Measurements from ENCODE around the gene LPAR6. TPM values are rescaled to one million over a fixed set of nuclear protein-coding genes. Genes with fewer than 3 reads are reported as not detected.
A peak's percentile ranks its signal among the peaks of the same experiment; 100 is the strongest.

Gene LPAR6
- total RNA-seq, 2 donors from 2014 or later = 24.8 to 46.6 TPM

- no peaks in the 10 kb centered on the region for H3K36me3 ChIP-seq
- DNase-seq (ENCODE audit: low spot score) = no peak
- peaks cover 2% of the 10 kb centered on the region for H3K9me3 ChIP-seq
- ATAC-seq (ENCODE audit: insufficient number of reproducible peaks, low FRiP score, low read depth) = peak; percentile 73
- peak overlapping the region; percentile 78 to 84 for H3K27ac ChIP-seq
- H3K4me3 ChIP-seq = peak overlapping the region; percentile 21
- TF ChIP-seq, protein P1, sequence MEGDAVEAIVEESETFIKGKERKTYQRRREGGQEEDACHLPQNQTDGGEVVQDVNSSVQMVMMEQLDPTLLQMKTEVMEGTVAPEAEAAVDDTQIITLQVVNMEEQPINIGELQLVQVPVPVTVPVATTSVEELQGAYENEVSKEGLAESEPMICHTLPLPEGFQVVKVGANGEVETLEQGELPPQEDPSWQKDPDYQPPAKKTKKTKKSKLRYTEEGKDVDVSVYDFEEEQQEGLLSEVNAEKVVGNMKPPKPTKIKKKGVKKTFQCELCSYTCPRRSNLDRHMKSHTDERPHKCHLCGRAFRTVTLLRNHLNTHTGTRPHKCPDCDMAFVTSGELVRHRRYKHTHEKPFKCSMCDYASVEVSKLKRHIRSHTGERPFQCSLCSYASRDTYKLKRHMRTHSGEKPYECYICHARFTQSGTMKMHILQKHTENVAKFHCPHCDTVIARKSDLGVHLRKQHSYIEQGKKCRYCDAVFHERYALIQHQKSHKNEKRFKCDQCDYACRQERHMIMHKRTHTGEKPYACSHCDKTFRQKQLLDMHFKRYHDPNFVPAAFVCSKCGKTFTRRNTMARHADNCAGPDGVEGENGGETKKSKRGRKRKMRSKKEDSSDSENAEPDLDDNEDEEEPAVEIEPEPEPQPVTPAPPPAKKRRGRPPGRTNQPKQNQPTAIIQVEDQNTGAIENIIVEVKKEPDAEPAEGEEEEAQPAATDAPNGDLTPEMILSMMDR (IDR thresholded peaks at IDR 0.05) = no peak
- no peaks in the 10 kb centered on the region for H3K27me3 ChIP-seq (replicated peaks; ENCODE audit: insufficient read depth)
- H3K4me1 ChIP-seq (ENCODE audit: control insufficient read depth in 1 of 2, low read depth in 2 of 2) = peaks cover 51 to 79% of the 10 kb centered on the region in 2 donors
These were observed 12.0 kb downstream of the LPAR6 start for GRCh38 chr13:48400850-48401291.

DNA sequence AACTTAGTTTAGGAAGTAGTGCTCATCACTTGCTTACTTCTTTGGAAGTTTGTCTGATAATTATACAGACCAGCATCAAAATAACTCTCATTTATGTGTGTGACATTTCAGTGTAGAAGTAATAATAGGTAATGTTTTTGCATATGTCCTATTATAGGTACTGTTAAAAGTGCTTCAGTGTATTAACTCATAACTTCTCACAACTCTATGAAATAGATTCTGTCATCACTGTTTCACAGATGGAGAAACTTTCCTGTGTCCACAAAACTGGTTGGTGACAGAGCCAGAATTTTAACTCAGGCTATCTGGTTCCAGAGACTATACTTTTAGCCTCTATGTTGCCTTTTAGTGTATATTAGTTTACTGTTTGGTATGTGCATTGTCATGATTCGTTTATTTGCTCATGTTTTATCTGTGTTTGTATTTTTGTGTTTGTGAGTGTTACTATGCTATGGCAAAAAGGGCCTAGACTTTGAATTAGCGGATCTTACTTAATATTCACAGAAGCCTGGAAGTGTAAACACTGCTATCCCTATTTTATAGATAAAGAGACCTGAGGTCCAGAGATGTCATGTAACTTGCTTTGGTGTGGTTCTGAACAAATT is 12.7 kb downstream of the LPAR6 start:
- peak overlapping the region; percentile 67 to 84 for H3K27ac ChIP-seq
- DNase-seq (ENCODE audit: low spot score) (no peak), ATAC-seq (ENCODE audit: insufficient number of reproducible peaks, low FRiP score, low read depth) (no peak)
- peak overlapping the region; percentile 21 for H3K4me3 ChIP-seq
- no peaks in the 10 kb centered on the region for H3K36me3 ChIP-seq
- no peaks in the 10 kb centered on the region for H3K27me3 ChIP-seq (replicated peaks; ENCODE audit: insufficient read depth)
- H3K9me3 ChIP-seq = peaks cover 4% of the 10 kb centered on the region
- H3K4me1 ChIP-seq (ENCODE audit: control insufficient read depth in 1 of 2, low read depth in 2 of 2) = peaks cover 49 to 73% of the 10 kb centered on the region in 2 donors
- TF ChIP-seq, protein P1 (IDR thresholded peaks at IDR 0.05) = no peak

- TF ChIP-seq, protein P1 (IDR thresholded peaks at IDR 0.05) = no peak
- Histone ChIP-seq H3K4me1 (ENCODE audit: control insufficient read depth in 1 of 2, low read depth in 2 of 2) (peaks cover 49 to 58% of the 10 kb centered on the region in 2 donors), H3K4me3 (no peak overlapping the region), H3K27ac (peak overlapping the region; percentile 9 to 84), H3K27me3 (replicated peaks; ENCODE audit: insufficient read depth) (no peaks in the 10 kb centered on the region), H3K36me3 (peaks cover 3% of the 10 kb centered on the region), H3K9me3 (peaks cover 4% of the 10 kb centered on the region)
- ATAC-seq (ENCODE audit: insufficient number of reproducible peaks, low FRiP score, low read depth) = no peak
- no peak for DNase-seq (ENCODE audit: low spot score)
These were observed 14.3 kb downstream of the LPAR6 start for GRCh38 chr13:48398450-48399095.

DNA sequence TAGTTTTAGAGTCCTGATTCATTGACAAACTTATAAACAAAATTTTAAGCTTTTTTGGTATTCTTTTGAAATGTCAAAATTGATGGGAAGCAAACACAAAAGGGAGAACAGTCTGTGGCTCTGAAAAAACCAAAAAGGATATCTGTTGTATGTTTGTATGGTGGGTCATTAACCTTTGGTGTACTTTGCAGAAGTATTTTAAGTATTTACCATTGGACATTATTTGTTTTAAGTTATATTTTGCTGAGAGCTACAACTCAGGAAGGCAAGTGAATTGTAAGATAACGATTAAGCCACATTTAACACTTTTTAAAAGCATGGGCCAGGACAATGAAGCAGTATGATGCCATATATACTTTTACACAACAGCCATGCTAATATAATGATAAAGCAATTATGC is 15.2 kb downstream of the LPAR6 start:
- Histone ChIP-seq H3K27ac (no peak overlapping the region), H3K4me3 (no peak overlapping the region), H3K4me1 (ENCODE audit: control insufficient read depth in 1 of 2, low read depth in 2 of 2) (peaks cover 45 to 50% of the 10 kb centered on the region in 2 donors), H3K27me3 (replicated peaks; ENCODE audit: insufficient read depth) (no peaks in the 10 kb centered on the region), H3K9me3 (peaks cover 4% of the 10 kb centered on the region), H3K36me3 (peaks cover 3% of the 10 kb centered on the region)
- ATAC-seq (ENCODE audit: insufficient number of reproducible peaks, low FRiP score, low read depth) (no peak), DNase-seq (ENCODE audit: low spot score) (no peak)
- TF ChIP-seq, protein P1 (IDR thresholded peaks at IDR 0.05) = no peak

DNA sequence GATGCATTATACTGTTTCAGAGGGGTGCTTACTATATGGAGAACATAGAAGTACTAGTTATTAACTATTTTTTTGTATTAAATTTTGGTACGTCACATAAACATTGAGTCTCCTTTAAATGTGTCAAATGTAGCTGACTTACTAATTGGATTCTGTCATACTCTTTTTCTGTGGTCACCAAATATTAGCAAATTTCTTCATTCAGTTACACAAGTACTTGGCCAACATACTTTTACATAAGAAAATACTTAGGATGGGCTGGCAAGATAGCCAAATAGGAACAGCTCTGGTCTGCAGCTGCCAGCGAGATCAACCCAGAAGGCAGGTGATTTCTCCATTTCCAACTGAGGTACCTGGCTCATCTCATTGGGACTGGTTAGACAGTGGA is 19.2 kb downstream of the LPAR6 start:
- Histone ChIP-seq H3K9me3 (peaks cover 4% of the 10 kb centered on the region), H3K36me3 (peaks cover 6% of the 10 kb centered on the region), H3K4me3 (no peak overlapping the region), H3K27ac (no peak overlapping the region), H3K27me3 (replicated peaks; ENCODE audit: insufficient read depth) (no peaks in the 10 kb centered on the region), H3K4me1 (ENCODE audit: control insufficient read depth in 1 of 2, low read depth in 2 of 2) (peaks cover 10% of the 10 kb centered on the region in 2 donors)
- DNase-seq (ENCODE audit: low spot score) = no peak
- TF ChIP-seq, protein P1 (IDR thresholded peaks at IDR 0.05) = no peak
- no peak for ATAC-seq (ENCODE audit: insufficient number of reproducible peaks, low FRiP score, low read depth)

Data from thoracic aorta (tissue), 2 donors.